ENCODE results near the gene EZH2.

EZH2 gene

DNA sequence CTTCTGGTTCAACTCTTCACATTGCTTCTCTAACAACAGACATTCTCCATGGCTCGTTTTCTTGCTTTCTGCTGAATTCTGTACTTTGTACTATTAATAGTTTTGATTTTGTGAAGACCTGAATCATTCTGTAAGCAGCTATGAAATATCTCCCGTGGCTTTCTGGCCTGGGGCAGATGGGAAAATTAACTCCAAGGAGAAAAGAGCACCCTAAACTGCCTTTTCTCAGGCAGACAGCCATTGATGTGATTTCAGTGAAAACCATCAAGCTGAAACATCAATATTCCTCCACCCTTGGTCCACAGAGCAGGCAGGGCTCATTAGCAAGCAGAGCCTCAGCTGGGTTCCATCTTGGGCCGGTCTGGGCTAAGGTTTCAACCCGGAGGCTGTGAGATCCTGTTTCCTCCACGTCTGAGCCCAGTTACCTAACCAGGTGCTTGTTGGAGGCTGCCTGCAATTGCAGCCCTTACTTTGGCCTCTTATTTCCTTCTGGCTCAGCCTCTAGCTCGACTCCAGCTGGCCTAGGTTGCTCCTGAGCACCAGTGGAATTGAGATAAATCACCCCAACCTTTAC is 21.1 kb upstream of the EZH2 start:
- TF ChIP-seq PAX5 (IDR thresholded peaks at IDR 0.05; ENCODE audit: insufficient read depth, low read length, severe bottlenecking) (no peak), SPI1 (IDR thresholded peaks at IDR 0.05; ENCODE audit: low read depth, low read length) (no peak), TAF1 (IDR thresholded peaks at IDR 0.05; ENCODE audit: low read depth, low read length) (no peak), POLR2AphosphoS5 (IDR thresholded peaks at IDR 0.05; ENCODE audit: low read depth, low read length) (no peak), POU2F2 (IDR thresholded peaks at IDR 0.05; ENCODE audit: low read depth, low read length) (no peak), POLR2A (IDR thresholded peaks at IDR 0.05; ENCODE audit: low read depth, low read length) (no peak)
- DNase-seq (ENCODE audit: insufficient read length, low spot score) (no peak), FAIRE-seq (no peak)

DNA sequence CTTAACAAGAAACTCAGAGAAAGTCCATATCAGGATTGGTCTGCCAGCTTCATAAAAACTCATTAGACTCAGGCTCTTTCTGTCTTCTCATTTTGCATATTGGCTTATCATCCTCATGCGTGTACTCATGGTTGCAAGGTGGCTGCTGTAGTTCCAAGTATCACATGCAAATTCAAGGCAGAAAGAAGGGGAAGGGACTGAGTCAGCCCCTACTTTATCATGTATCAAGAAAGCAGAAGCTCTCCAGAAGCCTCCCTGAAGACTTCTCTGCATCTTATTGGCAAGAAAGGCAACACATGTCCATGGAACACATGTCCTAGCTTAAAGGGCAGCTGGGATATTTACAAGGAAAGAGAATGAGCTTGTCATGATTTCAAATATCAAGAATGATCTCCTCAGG is 19.4 kb upstream of the EZH2 start:
- FAIRE-seq = no peak
- TF ChIP-seq PAX5 (IDR thresholded peaks at IDR 0.05; ENCODE audit: insufficient read depth, low read length, severe bottlenecking) (no peak), POU2F2 (IDR thresholded peaks at IDR 0.05; ENCODE audit: low read depth, low read length) (no peak), POLR2AphosphoS5 (IDR thresholded peaks at IDR 0.05; ENCODE audit: low read depth, low read length) (no peak), SPI1 (IDR thresholded peaks at IDR 0.05; ENCODE audit: low read depth, low read length) (no peak), POLR2A (IDR thresholded peaks at IDR 0.05; ENCODE audit: low read depth, low read length) (no peak), TAF1 (IDR thresholded peaks at IDR 0.05; ENCODE audit: low read depth, low read length) (no peak)

DNA sequence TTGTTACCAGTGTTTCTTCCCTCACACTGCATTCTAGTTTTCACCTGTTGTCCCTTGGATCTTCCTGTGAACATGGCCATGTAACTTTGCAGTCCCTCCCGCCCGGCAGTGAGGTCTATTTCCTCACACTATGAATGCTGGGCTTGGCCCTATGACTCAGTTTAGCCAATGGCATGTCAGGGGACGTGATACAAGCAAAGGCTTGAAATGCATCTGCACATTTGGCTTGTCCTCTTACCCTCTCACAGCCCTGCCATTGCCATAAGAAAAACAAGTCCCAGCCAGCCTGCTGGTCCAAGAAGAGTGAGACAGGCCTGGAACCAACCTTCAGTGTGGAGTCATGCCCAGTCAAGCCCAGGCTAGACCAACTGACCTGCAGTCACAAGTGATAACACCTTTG is 17.1 kb upstream of the EZH2 start:
- no peak for FAIRE-seq

More for the DNA sequence above, 19.4 kb upstream of the EZH2 start:
- DNase-seq (ENCODE audit: insufficient read length, low spot score) = no peak

DNA sequence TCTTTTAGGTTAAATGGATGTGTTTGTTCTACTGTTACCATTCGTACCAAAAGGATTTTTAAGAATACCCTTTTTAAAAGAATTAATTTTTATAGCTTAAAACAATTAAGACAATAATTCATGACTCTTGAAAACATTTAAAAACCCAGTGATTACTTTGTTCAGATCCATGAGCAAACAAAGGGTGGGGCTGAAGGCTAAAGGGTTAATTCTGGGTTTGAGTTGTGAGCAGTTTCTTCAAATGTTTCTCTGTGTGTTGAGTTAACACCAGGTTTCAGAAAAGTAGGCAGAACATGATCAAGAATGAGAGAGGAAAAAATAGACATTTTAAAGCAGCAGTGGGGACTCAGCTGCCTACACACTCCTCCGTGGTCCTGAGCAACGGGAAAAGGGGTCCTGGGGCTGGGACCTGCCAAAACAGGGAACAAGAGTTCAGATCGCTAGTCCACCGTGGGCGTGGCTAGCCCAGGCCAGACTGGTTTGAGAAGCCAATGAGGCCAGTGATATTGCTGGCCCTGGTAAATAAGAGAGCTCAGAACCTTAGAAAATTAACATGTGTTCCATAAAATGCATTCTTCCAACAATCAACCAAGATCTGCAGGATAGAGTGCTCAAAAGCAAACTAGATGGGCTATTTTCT is 14.9 kb upstream of the EZH2 start:
- FAIRE-seq = no peak
- TF ChIP-seq POLR2AphosphoS5 (IDR thresholded peaks at IDR 0.05; ENCODE audit: low read depth, low read length) (no peak), POU2F2 (IDR thresholded peaks at IDR 0.05; ENCODE audit: low read depth, low read length) (no peak), SPI1 (IDR thresholded peaks at IDR 0.05; ENCODE audit: low read depth, low read length) (no peak), TAF1 (IDR thresholded peaks at IDR 0.05; ENCODE audit: low read depth, low read length) (no peak), PAX5 (IDR thresholded peaks at IDR 0.05; ENCODE audit: insufficient read depth, low read length, severe bottlenecking) (no peak), POLR2A (IDR thresholded peaks at IDR 0.05; ENCODE audit: low read depth, low read length) (no peak)
- DNase-seq (ENCODE audit: insufficient read length, low spot score) = no peak

More for the DNA sequence above, 17.1 kb upstream of the EZH2 start:
- no peak for DNase-seq (ENCODE audit: insufficient read length, low spot score)
- TF ChIP-seq TAF1 (IDR thresholded peaks at IDR 0.05; ENCODE audit: low read depth, low read length) = no peak
- no peak for TF ChIP-seq POU2F2 (IDR thresholded peaks at IDR 0.05; ENCODE audit: low read depth, low read length)
- TF ChIP-seq POLR2AphosphoS5 (IDR thresholded peaks at IDR 0.05; ENCODE audit: low read depth, low read length) = no peak
- TF ChIP-seq SPI1 (IDR thresholded peaks at IDR 0.05; ENCODE audit: low read depth, low read length) = no peak
- no peak for TF ChIP-seq POLR2A (IDR thresholded peaks at IDR 0.05; ENCODE audit: low read depth, low read length)
- no peak for TF ChIP-seq PAX5 (IDR thresholded peaks at IDR 0.05; ENCODE audit: insufficient read depth, low read length, severe bottlenecking)

- DNase-seq (ENCODE audit: insufficient read length, low spot score) (no peak), FAIRE-seq (no peak)
- TF ChIP-seq POLR2AphosphoS5 (IDR thresholded peaks at IDR 0.05; ENCODE audit: low read depth, low read length) = no peak
- TF ChIP-seq POLR2A (IDR thresholded peaks at IDR 0.05; ENCODE audit: low read depth, low read length) = no peak
- TF ChIP-seq SPI1 (IDR thresholded peaks at IDR 0.05; ENCODE audit: low read depth, low read length) = no peak
- no peak for TF ChIP-seq PAX5 (IDR thresholded peaks at IDR 0.05; ENCODE audit: insufficient read depth, low read length, severe bottlenecking)
- no peak for TF ChIP-seq TAF1 (IDR thresholded peaks at IDR 0.05; ENCODE audit: low read depth, low read length)
- no peak for TF ChIP-seq POU2F2 (IDR thresholded peaks at IDR 0.05; ENCODE audit: low read depth, low read length)
Measured at GRCh38 chr7:148894591-148894990, 10.5 kb upstream of the EZH2 start.

GRCh38 chr7:148893071-148893470 is 9.0 kb upstream of the EZH2 start:
- FAIRE-seq (no peak), DNase-seq (ENCODE audit: insufficient read length, low spot score) (no peak)
- no peak for TF ChIP-seq SPI1 (IDR thresholded peaks at IDR 0.05; ENCODE audit: low read depth, low read length)
- TF ChIP-seq TAF1 (IDR thresholded peaks at IDR 0.05; ENCODE audit: low read depth, low read length) = no peak
- TF ChIP-seq POLR2AphosphoS5 (IDR thresholded peaks at IDR 0.05; ENCODE audit: low read depth, low read length) = no peak
- no peak for TF ChIP-seq POU2F2 (IDR thresholded peaks at IDR 0.05; ENCODE audit: low read depth, low read length)
- no peak for TF ChIP-seq POLR2A (IDR thresholded peaks at IDR 0.05; ENCODE audit: low read depth, low read length)
- no peak for TF ChIP-seq PAX5 (IDR thresholded peaks at IDR 0.05; ENCODE audit: insufficient read depth, low read length, severe bottlenecking)

- no peak for DNase-seq (ENCODE audit: insufficient read length, low spot score)
- FAIRE-seq = no peak
- TF ChIP-seq POLR2AphosphoS5 (IDR thresholded peaks at IDR 0.05; ENCODE audit: low read depth, low read length) (no peak), POU2F2 (IDR thresholded peaks at IDR 0.05; ENCODE audit: low read depth, low read length) (no peak), POLR2A (IDR thresholded peaks at IDR 0.05; ENCODE audit: low read depth, low read length) (no peak), SPI1 (IDR thresholded peaks at IDR 0.05; ENCODE audit: low read depth, low read length) (no peak), TAF1 (IDR thresholded peaks at IDR 0.05; ENCODE audit: low read depth, low read length) (no peak), PAX5 (IDR thresholded peaks at IDR 0.05; ENCODE audit: insufficient read depth, low read length, severe bottlenecking) (no peak)
Measured at GRCh38 chr7:148888300-148888699, 4.2 kb upstream of the EZH2 start.

DNA sequence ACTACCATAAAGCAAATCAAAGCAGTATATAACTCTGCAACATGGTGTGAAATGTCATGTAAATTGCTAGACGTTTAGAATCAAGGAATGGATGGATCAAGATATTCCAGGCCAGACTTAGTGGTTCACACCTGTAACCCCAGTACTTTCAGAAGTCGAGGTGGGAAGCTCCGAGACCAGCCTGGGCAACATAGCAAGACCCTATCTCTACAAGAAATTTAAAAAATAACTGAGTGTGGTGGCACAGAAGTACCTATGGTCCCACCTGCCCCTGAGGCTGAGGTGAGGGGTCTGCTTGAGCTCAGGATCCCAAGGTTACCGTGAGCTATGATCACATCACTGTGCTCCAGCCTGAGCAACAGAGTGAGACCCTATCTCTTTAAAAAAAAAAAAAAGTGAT is 2.8 kb upstream of the EZH2 start:
- DNase-seq (ENCODE audit: insufficient read length, low spot score) (no peak), FAIRE-seq (no peak)
- no peak for TF ChIP-seq POLR2AphosphoS5 (IDR thresholded peaks at IDR 0.05; ENCODE audit: low read depth, low read length)
- no peak for TF ChIP-seq POU2F2 (IDR thresholded peaks at IDR 0.05; ENCODE audit: low read depth, low read length)
- TF ChIP-seq SPI1 (IDR thresholded peaks at IDR 0.05; ENCODE audit: low read depth, low read length) = no peak
- TF ChIP-seq PAX5 (IDR thresholded peaks at IDR 0.05; ENCODE audit: insufficient read depth, low read length, severe bottlenecking) = no peak
- no peak for TF ChIP-seq TAF1 (IDR thresholded peaks at IDR 0.05; ENCODE audit: low read depth, low read length)
- TF ChIP-seq POLR2A (IDR thresholded peaks at IDR 0.05; ENCODE audit: low read depth, low read length) = no peak

- TF ChIP-seq POLR2A (IDR thresholded peaks at IDR 0.05; ENCODE audit: low read depth, low read length) (no peak), POLR2AphosphoS5 (IDR thresholded peaks at IDR 0.05; ENCODE audit: low read depth, low read length) (peak; percentile 27; the same call in 1 of the 2 replicates), SPI1 (IDR thresholded peaks at IDR 0.05; ENCODE audit: low read depth, low read length) (no peak), PAX5 (IDR thresholded peaks at IDR 0.05; ENCODE audit: insufficient read depth, low read length, severe bottlenecking) (peak; percentile 46), TAF1 (IDR thresholded peaks at IDR 0.05; ENCODE audit: low read depth, low read length) (no peak), POU2F2 (IDR thresholded peaks at IDR 0.05; ENCODE audit: low read depth, low read length) (no peak)
- peak; percentile 96 for FAIRE-seq
- peak; percentile 92 for DNase-seq (ENCODE audit: insufficient read length, low spot score)
Measured at GRCh38 chr7:148884299-148885022, 370 bp upstream of the EZH2 start.
